ENCODE results near the gene GSN. TPM values are rescaled to one million over a fixed set of nuclear protein-coding genes. Genes with fewer than 3 reads are reported as not detected.
"Not testable (repeated sequence)": the region's sequence is repeated elsewhere in the genome, so short reads cannot be mapped to it uniquely, and the experiment has no call there.

GSN gene
- total RNA-seq, 2 experiments from 2014 or later, result 2.6 to 2.7 TPM

GRCh38 chr9:121289772-121290370 is 21.9 kb downstream of the GSN start:
- Mint-ChIP-seq H3K27ac (no peak overlapping the region), H3K9me3 (no peaks in the 10 kb centered on the region)

DNA sequence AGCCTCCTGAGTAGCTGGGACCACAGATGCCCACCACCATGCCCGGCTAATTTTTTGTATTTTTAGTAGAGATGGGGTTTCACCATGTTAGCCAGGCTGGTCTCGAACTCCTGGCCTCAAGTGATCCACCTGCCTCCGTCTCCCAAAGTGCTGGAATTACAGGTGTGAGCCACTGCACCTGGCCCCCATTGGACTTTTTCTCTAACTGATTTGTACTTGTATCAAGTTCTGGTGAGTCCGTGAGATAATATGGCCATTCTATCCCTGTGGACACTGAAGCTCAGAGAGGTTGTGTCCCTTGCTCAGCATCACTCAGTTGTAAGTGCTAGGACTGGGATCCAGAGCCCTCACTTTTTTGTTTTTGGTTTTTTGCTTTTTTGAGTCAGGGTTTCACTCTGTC is 23.6 kb downstream of the GSN start:
- H3K9me3 Mint-ChIP-seq; intact Hi-C loops (cut with DNase I, micrococcal nuclease); ATAC-seq (ENCODE audit: poor library complexity); H3K4me1 ChIP-seq (ENCODE audit: insufficient read depth, low read length); DNase-seq; H3K9me3 ChIP-seq (ENCODE audit: control insufficient read depth in 1 of 2, insufficient read depth in 1 of 2, low read length in 2 of 2); H3K4me3 Mint-ChIP-seq; H3K4me1 Mint-ChIP-seq (ENCODE audit: low read depth); H3K27ac Mint-ChIP-seq; H3K27me3 Mint-ChIP-seq; H3K27me3 ChIP-seq (ENCODE audit: control insufficient read depth in 1 of 2, insufficient read depth in 2 of 2, low read length in 2 of 2); H3K27ac ChIP-seq (ENCODE audit: low read depth in 1 of 2, low read length in 2 of 2); H3K36me3 ChIP-seq (ENCODE audit: insufficient read depth, low read length); H3K36me3 Mint-ChIP-seq (ENCODE audit: low read depth); POLR2A ChIA-PET; H3K4me3 ChIP-seq (ENCODE audit: low read length): not testable (repeated sequence)
- CTCF ChIA-PET, result interaction anchor here (0.7 kb wide), 1 partner anchor 18 kb away, joined by 4 read pairs; no protein-coding TSS in a partner anchor

More at GRCh38 chr9:121289772-121290370, 21.9 kb downstream of the GSN start:
- ChIA-PET CTCF (no interaction called here), POLR2A (no interaction called here)
- Histone ChIP-seq H3K27me3 (ENCODE audit: control insufficient read depth in 1 of 2, insufficient read depth in 2 of 2, low read length in 2 of 2) (no peaks in the 10 kb centered on the region), H3K9me3 (ENCODE audit: control insufficient read depth in 1 of 2, insufficient read depth in 1 of 2, low read length in 2 of 2) (no peaks in the 10 kb centered on the region), H3K4me3 (ENCODE audit: low read length) (no peak overlapping the region), H3K4me1 (ENCODE audit: insufficient read depth, low read length) (peaks cover 10% of the 10 kb centered on the region), H3K27ac (ENCODE audit: low read depth in 1 of 2, low read length in 2 of 2) (no peak overlapping the region), H3K36me3 (ENCODE audit: insufficient read depth, low read length) (no peaks in the 10 kb centered on the region)
- ATAC-seq (ENCODE audit: poor library complexity), result no peak
- Mint-ChIP-seq H3K36me3 (ENCODE audit: low read depth) (no peaks in the 10 kb centered on the region), H3K4me1 (ENCODE audit: low read depth) (no peaks in the 10 kb centered on the region), H3K4me3 (no peak overlapping the region), H3K27me3 (no peaks in the 10 kb centered on the region)
- TF ChIP-seq CTCF (IDR thresholded peaks at IDR 0.05), result no peak
- no peak for DNase-seq
- intact Hi-C loops (cut with DNase I, micrococcal nuclease), result no loop called here

DNA sequence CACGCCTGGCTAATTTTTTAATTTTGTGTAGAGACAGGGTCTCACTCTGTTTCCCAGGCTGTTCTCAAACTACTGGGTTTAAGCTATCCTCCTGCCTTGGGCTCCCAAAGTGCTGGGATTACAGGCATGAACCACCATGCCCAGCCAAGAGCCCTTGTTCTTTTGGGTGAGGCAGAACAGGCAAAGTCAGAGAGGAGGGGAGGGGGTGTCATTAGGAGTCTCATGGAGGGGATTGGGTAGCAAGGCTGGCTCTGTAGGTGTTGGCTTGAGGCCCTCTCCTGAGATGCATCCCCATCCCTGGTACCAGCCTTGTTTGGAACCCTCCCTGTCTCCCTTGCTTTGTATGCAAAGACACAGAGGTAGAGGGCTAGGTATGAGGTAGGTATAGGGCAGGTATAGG is 24.1 kb downstream of the GSN start:
- DNase-seq (no peak), ATAC-seq (ENCODE audit: poor library complexity) (no peak)
- CTCF ChIA-PET, result no interaction called here
- intact Hi-C loops (cut with DNase I, micrococcal nuclease), result no loop called here
- Histone ChIP-seq H3K4me1 (ENCODE audit: insufficient read depth, low read length) (no peaks in the 10 kb centered on the region), H3K36me3 (ENCODE audit: insufficient read depth, low read length) (no peaks in the 10 kb centered on the region), H3K27me3 (ENCODE audit: control insufficient read depth in 1 of 2, insufficient read depth in 2 of 2, low read length in 2 of 2) (no peaks in the 10 kb centered on the region), H3K27ac (ENCODE audit: low read depth in 1 of 2, low read length in 2 of 2) (no peak overlapping the region), H3K4me3 (ENCODE audit: low read length) (no peak overlapping the region), H3K9me3 (ENCODE audit: control insufficient read depth in 1 of 2, insufficient read depth in 1 of 2, low read length in 2 of 2) (no peaks in the 10 kb centered on the region)
- Mint-ChIP-seq H3K36me3 (ENCODE audit: low read depth) (no peaks in the 10 kb centered on the region), H3K4me1 (ENCODE audit: low read depth) (no peaks in the 10 kb centered on the region), H3K27me3 (no peaks in the 10 kb centered on the region), H3K27ac (no peak overlapping the region), H3K9me3 (no peaks in the 10 kb centered on the region), H3K4me3 (no peak overlapping the region)
- POLR2A ChIA-PET, result no interaction called here
- TF ChIP-seq CTCF (IDR thresholded peaks at IDR 0.05), result no peak

DNA sequence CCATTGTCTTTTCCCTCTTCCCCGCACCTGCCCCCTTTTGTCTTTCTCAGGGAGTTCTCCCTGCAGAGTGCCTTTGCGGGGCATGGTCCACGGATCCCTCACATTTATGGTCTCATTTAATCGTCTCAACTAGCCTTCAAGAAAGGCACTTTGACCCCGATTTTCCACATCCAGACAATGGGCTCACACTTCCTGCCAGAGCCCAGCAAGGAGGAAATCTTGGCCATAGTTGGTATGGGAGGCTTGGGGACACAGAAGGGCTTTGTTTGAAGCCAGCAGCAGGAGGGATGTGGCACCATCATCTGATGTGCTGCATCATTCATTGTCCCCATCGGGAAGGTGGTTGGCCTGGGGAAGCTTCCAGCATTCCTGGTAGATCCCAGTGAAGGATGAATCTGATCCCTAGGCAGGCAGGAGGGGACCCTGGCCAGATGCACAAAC is 24.9 kb downstream of the GSN start:
- no peak overlapping the region for H3K4me3 ChIP-seq (ENCODE audit: low read length)
- H3K27me3 ChIP-seq (ENCODE audit: control insufficient read depth in 1 of 2, insufficient read depth in 2 of 2, low read length in 2 of 2), result peaks cover 0 to 3% of the 10 kb centered on the region in 2 experiments
- Mint-ChIP-seq H3K27ac (no peak overlapping the region), H3K36me3 (ENCODE audit: low read depth) (no peaks in the 10 kb centered on the region), H3K4me1 (ENCODE audit: low read depth) (no peaks in the 10 kb centered on the region), H3K27me3 (no peaks in the 10 kb centered on the region), H3K4me3 (no peak overlapping the region), H3K9me3 (no peaks in the 10 kb centered on the region)
- ChIA-PET CTCF (no interaction called here), POLR2A (no interaction called here)
- intact Hi-C loops (cut with DNase I, micrococcal nuclease), result no loop called here
- no peaks in the 10 kb centered on the region for H3K9me3 ChIP-seq (ENCODE audit: control insufficient read depth in 1 of 2, insufficient read depth in 1 of 2, low read length in 2 of 2)
- H3K4me1 ChIP-seq (ENCODE audit: insufficient read depth, low read length), result no peaks in the 10 kb centered on the region
- H3K27ac ChIP-seq (ENCODE audit: low read depth in 1 of 2, low read length in 2 of 2), result no peak overlapping the region
- no peak for TF ChIP-seq CTCF (IDR thresholded peaks at IDR 0.05)
- no peak for DNase-seq
- no peak for ATAC-seq (ENCODE audit: poor library complexity)
- no peaks in the 10 kb centered on the region for H3K36me3 ChIP-seq (ENCODE audit: insufficient read depth, low read length)

Measured in CD4-positive, alpha-beta T cell (primary cell).